Measurements from ENCODE around the gene SUPT3H. TPM values are rescaled to one million over a fixed set of nuclear protein-coding genes. Genes with fewer than 3 reads are reported as not detected.

The SUPT3H gene
- total and polyA plus RNA-seq, 2 of the 13 experiments (the other 11 are each of a cell fraction or from before 2014, with no cell fraction given) = 11.9 to 36.1 TPM

- BruUV-seq (replicated peaks) = no TSS peak
- no peak overlapping the region for H3K27ac ChIP-seq (ENCODE audit: extremely low read length, insufficient read depth, low read length)
- peak; percentile 94 for TF ChIP-seq PCBP2 (optimal IDR thresholded peaks at IDR 0.05; ENCODE audit: low read depth, low read length, poor library complexity, severe bottlenecking)
- TF ChIP-seq HNRNPK (IDR thresholded peaks at IDR 0.05; ENCODE audit: low read depth, low read length, poor library complexity, severe bottlenecking) = peak; percentile 95
- 0 out of 2 replicates have a peak, but pooled peaks have one; percentile 52 for TF ChIP-seq NONO (IDR thresholded peaks at IDR 0.05)
- TF ChIP-seq NONO (CRISPR knock-in tag; conservative IDR thresholded peaks at IDR 0.05) = no peak
- TF ChIP-seq ZNF512 (CRISPR knock-in tag; IDR thresholded peaks at IDR 0.05) = peak; percentile 46; the same call in 1 of the 2 replicates
- TF ChIP-seq ZNF281 (CRISPR knock-in tag; IDR thresholded peaks at IDR 0.05; ENCODE audit: borderline replicate concordance) = no peak
- no peak; the same call in 1 of the 2 replicates for TF ChIP-seq ATM (IDR thresholded peaks at IDR 0.05; ENCODE audit: borderline replicate concordance)
- no peak for TF ChIP-seq ZNF256 (CRISPR knock-in tag; conservative IDR thresholded peaks at IDR 0.05)
- TF ChIP-seq TRIM24 (CRISPR knock-in tag; IDR thresholded peaks at IDR 0.05) = no peak
- H3K9me3 ChIP-seq (ENCODE audit: low read length) = no peaks in the 10 kb centered on the region
- no peaks in the 10 kb centered on the region for H4K20me1 ChIP-seq (ENCODE audit: insufficient read depth, low read length)
- H3K27me3 ChIP-seq (ENCODE audit: control insufficient read depth in 1 of 2, insufficient read depth in 2 of 2, low read length in 2 of 2) = no peaks in the 10 kb centered on the region; a peak in 2 of 5 replicates
- no peak overlapping the region for H3K4me3 ChIP-seq (replicated peaks in 1 of 3; ENCODE audit: insufficient read depth in 1 of 3, low read depth in 2 of 3, low read length in 3 of 3)
- DNase-seq (ENCODE audit: low spot score) (no peak), FAIRE-seq (no peak), ATAC-seq (no peak)
- POLR2A ChIA-PET = no interaction called here
- in situ Hi-C loops (cut with HindIII; ENCODE audit: extremely low pct_ligation_motif_present, low pct_unique_long_range_greater_than_20kb) = no loop called here
- H3K4me1 ChIP-seq (ENCODE audit: insufficient read depth, low read length) = no peaks in the 10 kb centered on the region
- intact Hi-C loops (cut with micrococcal nuclease; ENCODE audit: unreplicated experiment) = no loop called here
- H3K9ac ChIP-seq (ENCODE audit: insufficient read depth, low read depth, low read length) = no peak overlapping the region
- no peaks in the 10 kb centered on the region for H3K36me3 ChIP-seq (replicated peaks in 1 of 2; ENCODE audit: control insufficient read depth in 1 of 2, insufficient read depth in 2 of 2, low read length in 2 of 2)
- H3K4me2 ChIP-seq (ENCODE audit: low read depth, low read length) = no peak overlapping the region
- H2AFZ ChIP-seq (ENCODE audit: low read length) = no peak overlapping the region
- CTCF ChIA-PET (ENCODE audit: low intra/inter-chr PET ratio, low total read pairs) = no interaction called here
- WGBS (ENCODE audit: low lambda C conversion rate) = 24% methylated on average over 2 of the region's 2 CpGs
- no peaks in the 10 kb centered on the region for H3K79me2 ChIP-seq (ENCODE audit: insufficient read depth, low read length)
Observed at GRCh38 chr6:45400021-45400420, 22.3 kb upstream of the SUPT3H start.

All from HepG2 (cell line).